Uterus (tissue), 4 donors: ENCODE data around the gene COPS9. TPM values are rescaled to one million over a fixed set of nuclear protein-coding genes. Genes with fewer than 3 reads are reported as not detected.

Experiments
- DNase-seq, 2 donors: peaks; one replicate each; pipeline ENCODE4 v3.0.0-alpha.2; 2019 to 2020
- H3K27ac ChIP-seq, 2 donors: fragments of 200-600 bp; sonication (generic); 1 replicate in 1 of 2; 2 replicates in 1 of 2; pipeline ENCODE4 v1.5.1; 2016 to 2018
- H3K27me3 ChIP-seq, 2 donors: fragments of 200-600 bp; sonication (generic); one replicate each; pipeline ENCODE4 v1.5.1; 2018 to 2019; ENCODE audit warnings: control low read depth in 1 of 2
- H3K36me3 ChIP-seq, 2 donors: fragments of 200-600 bp; sonication (generic); one replicate each; pipeline ENCODE4 v1.5.1; 2019; ENCODE audit warnings: control low read depth in 1 of 2
- H3K4me1 ChIP-seq, 2 donors: fragments of 200-600 bp; sonication (generic); one replicate each; pipeline ENCODE4 v1.5.1; 2018 to 2019; ENCODE audit warnings: control low read depth in 1 of 2
- H3K4me3 ChIP-seq, 2 donors: fragments of 200-600 bp; sonication (generic); 1 replicate in 1 of 2; 2 replicates in 1 of 2; pipeline ENCODE4 v1.5.1; 2018 to 2019; ENCODE audit warnings: mild to moderate bottlenecking in 1 of 2
- H3K9me3 ChIP-seq, 2 donors: fragments of 200-600 bp; sonication (generic); one replicate each; pipeline ENCODE4 v1.5.1; 2019; ENCODE audit warnings: control low read depth in 1 of 2
- CTCF ChIP-seq, 4 experiments: fragments of 200-600 bp in 2 of 4; fragments of 450-650 bp in 2 of 4; sonication (generic) in 2 of 4; IDR thresholded peaks; one replicate each; pipeline ENCODE4 v1.5.1; 2016 to 2019; ENCODE audit warnings: antibody characterized with exemption in 4 of 4, mild to moderate bottlenecking in 2 of 4, moderate library complexity in 1 of 4
- POLR2A ChIP-seq, 2 donors: fragments of 450-650 bp; IDR thresholded peaks; one replicate each; pipeline ENCODE4 v1.6.1; 2016; ENCODE audit warnings: antibody characterized with exemption in 2 of 2, mild to moderate bottlenecking in 1 of 2, moderate library complexity in 1 of 2
- intact Hi-C: fragments of 100-400 bp; cut with DNase I; formaldehyde crosslinking; loops from one replicate; pipeline ENCODE4 v1.15.1; 2023; ENCODE audit warnings: low total_unique reads
- total RNA-seq, 4 donors: library from RNA; depleted of rRNA in 3 of 4; stranded (reverse); fragments of >200 nt in 3 of 4; gene quantifications; one replicate each; pipeline versions ENCODE4 v1.1.0 to v1.2.4, GENCODE V29; 2014 to 2023
- donor health status: DM: yes; HTN: yes; CAD: no.

COPS9 gene
- total RNA-seq, 4 donors from 2014 or later: 14.1 to 189 (median 98.0) TPM

GRCh38 chr2:240165661-240166060, 29.6 kb upstream of the COPS9 start:
- no peak for TF ChIP-seq POLR2A (IDR thresholded peaks at IDR 0.05)
- TF ChIP-seq CTCF (IDR thresholded peaks at IDR 0.05): no peak
- intact Hi-C loops: no loop called here
- Histone ChIP-seq H3K36me3 (no peaks in the 10 kb centered on the region), H3K27me3 (no peaks in the 10 kb centered on the region), H3K27ac (no peak overlapping the region), H3K9me3 (no peaks in the 10 kb centered on the region), H3K4me1 (no peaks in the 10 kb centered on the region), H3K4me3 (no peak overlapping the region)
- DNase-seq: no peak

- no peak for TF ChIP-seq CTCF (IDR thresholded peaks at IDR 0.05)
- no peak for TF ChIP-seq POLR2A (IDR thresholded peaks at IDR 0.05)
- no peak for DNase-seq
- Histone ChIP-seq H3K27ac (no peak overlapping the region), H3K9me3 (no peaks in the 10 kb centered on the region), H3K36me3 (no peaks in the 10 kb centered on the region), H3K4me1 (no peaks in the 10 kb centered on the region), H3K4me3 (no peak overlapping the region), H3K27me3 (no peaks in the 10 kb centered on the region)
- intact Hi-C loops: no loop called here
Measured at GRCh38 chr2:240165034-240165433, 28.9 kb upstream of the COPS9 start.

GRCh38 chr2:240164586-240164985, 28.5 kb upstream of the COPS9 start:
- intact Hi-C loops: no loop called here

GRCh38 chr2:240163844-240164574, 27.9 kb upstream of the COPS9 start:
- no peak for DNase-seq
- no peaks in the 10 kb centered on the region for H3K9me3 ChIP-seq
- no peak overlapping the region for H3K4me3 ChIP-seq
- no peak for TF ChIP-seq POLR2A (IDR thresholded peaks at IDR 0.05)
- no peaks in the 10 kb centered on the region for H3K36me3 ChIP-seq
- intact Hi-C loops: no loop called here
- H3K4me1 ChIP-seq: no peaks in the 10 kb centered on the region
- no peaks in the 10 kb centered on the region for H3K27me3 ChIP-seq
- H3K27ac ChIP-seq: no peak overlapping the region

More at GRCh38 chr2:240164586-240164985, 28.5 kb upstream of the COPS9 start:
- H3K27me3 ChIP-seq: no peaks in the 10 kb centered on the region
- no peak overlapping the region for H3K27ac ChIP-seq
- no peaks in the 10 kb centered on the region for H3K36me3 ChIP-seq
- no peak for TF ChIP-seq POLR2A (IDR thresholded peaks at IDR 0.05)
- TF ChIP-seq CTCF (IDR thresholded peaks at IDR 0.05): no peak
- H3K9me3 ChIP-seq: no peaks in the 10 kb centered on the region
- H3K4me3 ChIP-seq: no peak overlapping the region
- no peaks in the 10 kb centered on the region for H3K4me1 ChIP-seq
- no peak for DNase-seq

GRCh38 chr2:240162939-240163714, 27.0 kb upstream of the COPS9 start:
- H3K36me3 ChIP-seq: no peaks in the 10 kb centered on the region

More at GRCh38 chr2:240162939-240163714, 27.0 kb upstream of the COPS9 start:
- Histone ChIP-seq H3K9me3 (no peaks in the 10 kb centered on the region), H3K27me3 (no peaks in the 10 kb centered on the region), H3K27ac (no peak overlapping the region), H3K4me1 (no peaks in the 10 kb centered on the region), H3K4me3 (no peak overlapping the region)
- intact Hi-C loops: no loop called here
- DNase-seq: no peak
- no peak for TF ChIP-seq POLR2A (IDR thresholded peaks at IDR 0.05)
- no peak for TF ChIP-seq CTCF (IDR thresholded peaks at IDR 0.05)
